Measurements from ENCODE around the gene ENPP4.

DNA sequence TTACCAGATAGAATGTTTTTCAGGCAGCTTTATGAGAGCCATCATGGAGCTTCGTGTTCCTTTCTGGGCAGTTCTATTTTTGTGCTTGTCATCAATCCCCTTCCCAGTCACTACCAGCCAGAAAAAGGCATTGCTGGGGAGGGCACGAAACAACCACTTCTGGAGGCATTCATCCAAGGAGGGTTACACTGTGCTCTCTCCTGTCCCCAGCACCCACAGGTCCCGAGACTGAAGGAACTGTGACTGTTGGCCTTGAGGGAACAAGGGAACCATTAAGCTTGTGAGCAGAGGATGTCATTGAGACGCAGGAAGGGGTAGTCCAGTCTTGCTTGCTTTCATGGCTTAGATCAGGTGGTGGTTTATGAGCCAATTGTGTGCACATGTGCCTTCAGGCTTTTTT, 61.1 kb downstream of the ENPP4 start:
- TF ChIP-seq, protein P1, sequence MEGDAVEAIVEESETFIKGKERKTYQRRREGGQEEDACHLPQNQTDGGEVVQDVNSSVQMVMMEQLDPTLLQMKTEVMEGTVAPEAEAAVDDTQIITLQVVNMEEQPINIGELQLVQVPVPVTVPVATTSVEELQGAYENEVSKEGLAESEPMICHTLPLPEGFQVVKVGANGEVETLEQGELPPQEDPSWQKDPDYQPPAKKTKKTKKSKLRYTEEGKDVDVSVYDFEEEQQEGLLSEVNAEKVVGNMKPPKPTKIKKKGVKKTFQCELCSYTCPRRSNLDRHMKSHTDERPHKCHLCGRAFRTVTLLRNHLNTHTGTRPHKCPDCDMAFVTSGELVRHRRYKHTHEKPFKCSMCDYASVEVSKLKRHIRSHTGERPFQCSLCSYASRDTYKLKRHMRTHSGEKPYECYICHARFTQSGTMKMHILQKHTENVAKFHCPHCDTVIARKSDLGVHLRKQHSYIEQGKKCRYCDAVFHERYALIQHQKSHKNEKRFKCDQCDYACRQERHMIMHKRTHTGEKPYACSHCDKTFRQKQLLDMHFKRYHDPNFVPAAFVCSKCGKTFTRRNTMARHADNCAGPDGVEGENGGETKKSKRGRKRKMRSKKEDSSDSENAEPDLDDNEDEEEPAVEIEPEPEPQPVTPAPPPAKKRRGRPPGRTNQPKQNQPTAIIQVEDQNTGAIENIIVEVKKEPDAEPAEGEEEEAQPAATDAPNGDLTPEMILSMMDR (conservative IDR thresholded peaks at IDR 0.05; ENCODE audit: low read depth, low read length), result no peak
- no peak for TF ChIP-seq CHD1 (IDR thresholded peaks at IDR 0.05; ENCODE audit: low read depth, low read length)

All from IMR-90 (cell line).